Islet of Langerhans (tissue), 1 donor: Measurements from ENCODE around the gene CARS2.

Source experiments
- FAIRE-seq: peaks from one replicate; lab custom pipeline; 2011; peaks lifted over from hg19 to GRCh38; lab: Jason Lieb, UNC

Gene CARS2

GRCh38 chr13:110651726-110652230 lies 54.1 kb downstream of the CARS2 start:
- no peak for FAIRE-seq

DNA sequence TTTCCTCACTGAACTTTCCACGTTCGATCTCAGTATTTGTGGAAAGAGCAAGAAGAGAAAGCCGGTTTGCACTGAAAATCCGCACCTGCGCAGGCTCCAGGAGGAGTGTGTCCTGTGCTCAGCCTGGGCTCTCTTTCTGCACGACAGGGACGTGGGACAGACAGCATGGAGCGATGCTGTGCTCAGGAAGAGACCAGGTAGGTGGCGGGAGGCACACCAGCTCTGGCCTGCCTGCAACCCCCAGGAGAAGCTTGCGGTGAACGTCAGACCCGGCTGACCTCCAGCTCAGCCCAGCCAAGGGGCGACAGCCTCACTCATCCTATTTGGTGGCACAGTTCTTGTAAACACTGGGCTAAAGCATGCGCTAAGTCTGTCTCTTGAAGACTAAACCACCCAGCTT lies 54.6 kb downstream of the CARS2 start:
- no peak for FAIRE-seq

DNA sequence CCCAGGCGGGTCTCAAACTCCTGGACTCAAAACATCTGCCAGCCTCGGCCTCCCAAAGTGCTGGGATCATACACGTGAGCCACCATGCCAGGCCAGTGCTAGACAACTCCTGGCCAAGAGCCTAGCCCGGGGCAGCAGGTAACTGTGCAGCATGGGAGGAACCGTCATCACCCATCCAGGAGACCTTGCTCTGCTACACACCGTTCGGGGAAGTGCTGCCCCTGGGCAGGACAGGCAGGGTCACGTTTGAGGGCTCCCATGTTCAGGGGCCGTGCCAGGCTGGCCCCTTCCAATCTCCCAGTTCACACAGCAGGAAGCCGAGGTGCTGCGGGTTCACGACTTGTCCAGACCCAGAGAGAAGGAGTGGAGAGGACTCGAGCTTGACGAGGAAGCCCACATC lies 55.5 kb downstream of the CARS2 start:
- FAIRE-seq: no peak

GRCh38 chr13:110649551-110649950 lies 56.4 kb downstream of the CARS2 start:
- no peak for FAIRE-seq

- no peak for FAIRE-seq
Measured at GRCh38 chr13:110648848-110649421, 57.0 kb downstream of the CARS2 start.

GRCh38 chr13:110648146-110648819 lies 57.6 kb downstream of the CARS2 start:
- FAIRE-seq: no peak

GRCh38 chr13:110647365-110647737 lies 58.6 kb downstream of the CARS2 start:
- no peak for FAIRE-seq

DNA sequence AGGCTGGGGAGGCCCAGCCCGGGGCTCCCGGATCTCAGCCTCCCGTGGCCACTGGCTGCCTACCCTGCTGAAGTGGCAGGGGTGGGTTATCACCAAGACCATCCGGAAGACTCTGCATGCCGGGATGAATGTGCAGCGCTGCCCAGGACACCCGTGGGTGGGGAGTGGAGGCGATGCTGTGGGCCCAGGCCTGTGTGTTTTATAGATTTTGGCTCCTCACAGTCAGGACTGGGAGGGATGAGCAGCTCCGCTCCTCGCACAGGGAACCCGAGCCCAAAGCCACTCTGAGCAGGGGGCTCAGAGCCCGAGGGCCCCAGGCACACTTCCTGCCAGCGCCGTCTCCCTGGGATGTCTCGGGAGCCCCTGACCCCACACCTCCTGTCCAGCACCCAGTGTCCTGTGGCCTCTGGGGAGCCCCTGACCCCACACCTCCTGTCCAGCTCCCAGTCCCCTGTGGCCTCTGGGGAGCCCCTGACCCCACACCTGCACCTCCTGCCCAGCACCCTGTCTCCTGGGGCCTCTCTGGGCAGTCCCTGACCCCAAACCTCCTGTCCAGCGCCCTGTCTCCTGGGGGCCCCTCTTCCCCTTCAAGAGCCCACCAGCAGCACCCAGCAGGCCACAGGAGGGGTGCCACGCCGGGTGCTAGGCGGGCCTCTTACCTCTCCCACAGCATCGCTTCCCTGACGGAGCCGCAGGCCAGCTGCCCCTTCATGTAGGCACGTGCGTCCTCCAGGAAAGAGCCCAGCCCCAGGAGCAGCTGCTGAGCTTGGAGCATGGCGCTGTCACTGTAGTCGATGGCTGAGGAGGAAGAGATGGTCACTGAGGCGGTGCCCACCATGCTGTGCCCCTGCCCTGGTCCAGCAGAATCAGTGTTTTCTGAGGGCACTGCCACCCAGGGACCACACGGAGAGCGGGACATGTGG lies 59.2 kb downstream of the CARS2 start:
- no peak for FAIRE-seq

DNA sequence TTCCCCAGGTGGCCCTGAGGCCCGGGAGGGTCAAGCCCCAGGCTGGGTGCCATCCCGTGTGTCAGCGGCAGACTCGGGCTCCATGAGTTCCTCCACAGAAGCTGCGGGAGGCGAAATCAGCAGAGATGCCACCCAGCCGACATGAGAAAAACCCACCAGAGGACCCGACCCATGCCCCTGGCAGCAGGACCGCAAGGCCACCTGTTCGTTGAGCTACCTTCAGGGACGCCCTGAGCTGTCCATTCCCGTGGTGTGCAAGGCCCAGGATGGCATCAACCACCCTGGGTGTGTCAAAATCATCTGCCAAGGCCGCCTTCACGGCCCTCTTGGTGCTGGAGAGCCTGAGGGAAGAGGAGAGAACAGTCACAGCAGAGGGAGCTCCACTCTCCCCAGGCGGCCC lies 60.2 kb downstream of the CARS2 start:
- FAIRE-seq: no peak

GRCh38 chr13:110644892-110645521 lies 60.9 kb downstream of the CARS2 start:
- no peak for FAIRE-seq

DNA sequence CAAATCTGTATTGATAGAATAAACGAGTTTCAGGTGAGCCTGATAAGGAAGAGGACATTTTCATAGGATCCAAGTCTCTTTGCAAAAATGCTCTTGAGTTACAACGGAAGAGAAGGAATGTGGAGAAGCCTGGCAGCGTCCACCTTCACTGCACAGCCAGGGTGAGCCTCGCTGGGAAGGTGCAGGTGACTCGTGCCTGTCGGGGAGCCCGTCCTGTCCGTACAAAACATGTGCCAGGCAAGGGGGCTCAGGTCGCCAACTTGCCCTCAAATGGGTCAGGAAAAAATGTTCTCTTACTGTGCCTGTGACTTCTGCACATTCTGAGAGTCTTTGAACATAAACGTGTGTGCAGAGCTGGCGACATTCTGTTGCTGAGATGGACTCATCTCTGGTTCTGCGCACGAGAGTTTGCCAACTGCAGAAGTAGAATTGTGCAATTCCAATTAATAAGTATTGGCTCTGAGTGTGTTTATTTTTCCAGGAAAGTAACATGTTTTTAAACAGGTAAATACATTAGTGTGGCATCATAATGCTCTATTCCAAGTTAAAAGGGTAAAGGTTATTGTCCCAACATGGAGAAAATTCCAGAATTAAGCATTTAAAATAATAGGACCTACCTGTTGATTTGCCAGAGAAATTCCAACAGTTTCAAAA lies 62.0 kb downstream of the CARS2 start:
- FAIRE-seq: no peak

- no peak for FAIRE-seq
Measured at GRCh38 chr13:110643324-110643723, 62.6 kb downstream of the CARS2 start.

DNA sequence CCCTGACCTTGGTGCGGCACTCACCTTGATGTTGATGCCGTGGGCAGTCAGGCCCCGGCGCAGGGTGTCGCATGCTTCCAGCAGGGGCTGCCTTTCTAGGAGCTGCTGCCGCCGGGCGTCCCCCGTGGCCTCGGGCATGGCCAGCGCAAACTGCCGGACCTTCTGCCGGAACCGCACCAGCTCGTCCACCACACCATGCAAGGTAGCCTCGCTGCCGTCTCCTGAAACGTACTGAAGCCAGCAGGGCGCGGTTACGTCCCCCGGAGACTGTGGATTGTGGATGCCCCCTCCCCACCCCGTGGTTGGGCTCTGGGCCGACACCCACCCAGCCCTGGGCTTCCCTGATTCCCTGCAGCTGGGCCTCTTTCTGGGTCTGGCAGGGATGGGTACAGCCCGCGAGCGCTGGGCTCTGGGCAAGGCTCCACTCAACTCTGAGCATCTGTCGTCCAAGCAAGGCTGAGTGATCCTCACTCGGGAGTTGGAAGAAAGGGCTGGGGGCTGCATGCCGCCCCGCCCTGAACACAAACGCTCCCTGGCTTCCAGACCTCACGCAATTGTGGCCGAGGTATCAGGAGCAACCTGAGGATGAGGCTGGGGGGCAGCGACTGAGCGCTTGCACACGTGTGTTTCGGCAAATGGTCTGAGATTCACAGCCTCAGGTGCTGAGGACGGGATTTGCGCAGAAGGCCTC lies 63.5 kb downstream of the CARS2 start:
- no peak for FAIRE-seq

GRCh38 chr13:110641055-110642015 lies 64.6 kb downstream of the CARS2 start:
- no peak for FAIRE-seq

DNA sequence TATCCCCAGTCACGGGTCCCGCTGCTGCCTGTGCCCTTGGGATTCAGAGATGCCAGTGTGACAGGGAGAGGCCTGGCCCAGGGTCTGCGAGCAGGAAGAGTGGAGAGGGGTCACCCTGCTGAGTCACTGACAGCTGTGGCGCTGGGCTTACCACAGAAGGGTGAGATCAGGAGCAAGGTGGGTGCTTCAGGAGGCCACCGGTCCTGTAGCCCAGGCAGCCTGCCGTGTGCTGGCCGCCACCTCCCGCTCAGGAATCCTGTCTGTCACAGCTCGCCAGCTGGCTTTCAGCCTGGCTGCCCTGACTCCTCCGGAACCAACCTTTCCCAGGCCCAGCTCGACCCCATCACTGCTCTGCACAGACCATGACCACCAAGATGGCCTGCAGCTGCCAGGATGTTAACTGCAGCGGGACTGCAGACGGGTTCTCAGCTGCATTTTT lies 65.3 kb downstream of the CARS2 start:
- FAIRE-seq: no peak

- no peak for FAIRE-seq
Measured at GRCh38 chr13:110639935-110640334, 66.0 kb downstream of the CARS2 start.

- FAIRE-seq: no peak
Measured at GRCh38 chr13:110638814-110639806, 66.8 kb downstream of the CARS2 start.

GRCh38 chr13:110638257-110638656 lies 67.7 kb downstream of the CARS2 start:
- no peak for FAIRE-seq

GRCh38 chr13:110637747-110638146 lies 68.2 kb downstream of the CARS2 start:
- FAIRE-seq: no peak
